ENCODE measurements around the gene ARHGAP24.
"Not testable (repeated sequence)": the region's sequence is repeated elsewhere in the genome, so short reads cannot be mapped to it uniquely, and the experiment has no call there.

The ARHGAP24 gene

DNA sequence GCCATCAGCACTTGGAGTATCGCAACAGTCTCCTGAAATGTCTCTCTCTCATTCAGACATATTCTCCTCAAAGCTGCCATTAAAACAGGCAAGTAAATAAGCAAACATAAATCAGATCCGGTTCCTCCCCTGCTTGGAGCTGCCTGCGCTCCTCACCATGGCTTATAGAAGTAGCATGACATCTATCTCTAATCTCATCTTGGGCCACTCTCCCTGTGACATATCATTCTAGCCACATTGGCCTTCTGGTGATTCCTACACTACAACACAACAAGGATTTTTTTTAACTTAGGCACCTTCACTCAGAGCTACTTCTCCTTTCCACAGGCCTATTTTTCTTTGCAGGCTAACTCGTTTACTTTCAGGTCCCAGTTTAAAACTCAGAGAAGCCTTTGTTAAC is 387.9 kb downstream of the ARHGAP24 start:
- no peak for DNase-seq (ENCODE audit: low read depth)

DNA sequence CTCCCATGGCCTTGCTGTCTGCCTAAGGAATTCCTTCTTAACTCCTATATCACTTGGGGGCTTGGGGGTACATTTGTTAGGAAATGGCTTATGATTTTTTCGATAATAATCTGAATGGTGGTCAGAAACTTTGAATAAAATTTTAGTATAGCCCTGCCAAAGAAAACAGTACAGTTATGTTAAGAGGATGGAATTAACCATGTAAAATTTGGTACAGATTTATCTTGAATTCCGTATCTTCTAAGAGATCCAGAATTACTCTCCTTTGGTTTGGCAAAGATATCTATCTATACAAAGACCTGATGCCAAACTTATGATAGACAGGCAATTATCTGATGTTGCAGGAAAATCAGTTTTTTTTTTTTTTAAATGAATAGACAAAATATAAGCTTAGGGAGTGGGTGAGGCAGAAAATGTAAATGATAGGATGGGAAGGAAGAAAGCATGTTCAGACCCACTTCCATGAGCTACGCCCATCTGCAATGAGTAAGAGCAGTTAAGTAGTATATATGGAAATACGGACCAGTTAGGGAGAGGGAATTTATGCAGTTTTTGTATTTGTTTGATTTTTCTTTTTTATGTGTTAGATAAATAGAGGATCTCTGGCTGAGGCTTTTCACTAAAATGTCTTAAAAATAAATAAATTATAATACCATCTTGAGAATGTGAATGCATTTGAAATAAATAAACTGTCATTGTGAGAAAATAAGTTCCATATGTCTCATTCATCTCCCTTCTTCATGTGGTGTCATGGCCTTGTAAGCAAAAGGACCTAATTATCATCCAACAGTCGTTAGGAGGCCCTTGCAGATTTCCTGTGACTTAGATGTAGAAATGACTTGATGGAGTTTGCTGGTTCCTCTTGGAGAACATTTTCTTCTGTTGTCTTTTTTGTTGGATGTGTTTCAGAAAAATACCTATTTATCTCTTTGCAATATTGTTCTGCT is 389.6 kb downstream of the ARHGAP24 start:
- no peak for DNase-seq (ENCODE audit: low read depth)

DNA sequence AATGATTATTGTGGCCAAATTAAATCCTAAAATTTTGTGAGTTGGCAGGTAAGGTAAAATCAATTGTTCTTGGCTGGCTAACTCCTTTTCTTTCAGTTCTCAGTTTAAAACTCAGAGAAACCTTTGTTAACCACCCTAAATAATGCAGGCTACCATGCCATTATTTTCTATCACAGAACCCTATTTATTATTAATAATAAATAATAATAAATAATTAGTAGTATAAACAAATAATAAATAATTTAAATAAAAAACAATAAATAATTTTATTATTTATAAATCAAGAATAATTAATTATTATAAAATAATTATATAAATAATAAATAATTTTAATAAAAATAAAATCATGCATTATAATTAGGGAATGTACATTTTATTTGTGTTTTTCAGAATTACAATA is 390.3 kb downstream of the ARHGAP24 start:
- no peak for DNase-seq (ENCODE audit: low read depth)

DNA sequence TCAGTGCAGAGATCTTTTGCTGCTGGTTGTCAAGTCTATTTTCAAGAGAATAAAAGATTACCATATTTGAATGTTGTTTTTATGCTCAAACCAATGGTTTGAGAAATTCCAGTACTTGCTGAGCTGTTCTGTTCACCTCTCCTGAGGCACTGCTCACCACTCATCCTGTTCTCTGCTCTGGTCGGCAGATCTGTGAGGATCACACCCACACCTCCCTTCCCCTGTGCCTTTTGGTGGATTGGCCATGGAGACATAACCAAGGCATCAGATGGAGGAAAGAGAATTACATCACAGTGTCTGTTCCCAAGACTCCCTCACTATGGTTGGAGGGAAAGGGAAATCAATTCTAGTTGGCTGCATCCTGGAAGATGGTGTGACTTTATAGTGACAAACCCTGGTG is 391.6 kb downstream of the ARHGAP24 start:
- DNase-seq (ENCODE audit: low read depth), result no peak

DNA sequence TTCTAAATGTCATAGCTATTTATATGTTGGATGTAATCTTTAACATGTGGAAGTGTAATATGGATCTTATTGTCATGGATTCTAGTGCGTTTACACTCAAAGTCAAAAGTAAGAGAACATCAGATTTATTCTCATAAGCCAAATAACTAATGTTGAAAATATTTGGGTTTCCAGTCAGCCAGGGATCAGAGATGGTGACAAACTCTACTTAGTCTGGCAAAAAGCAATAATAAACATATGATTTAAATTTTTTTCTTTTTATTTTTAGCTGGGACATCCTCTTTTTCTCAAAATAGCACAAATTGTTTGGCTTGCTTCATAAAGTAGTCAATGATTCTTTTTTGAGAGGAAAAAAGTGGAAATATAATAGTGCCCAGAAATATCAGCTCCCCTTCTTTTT is 392.3 kb downstream of the ARHGAP24 start:
- no peak for DNase-seq (ENCODE audit: low read depth)

DNA sequence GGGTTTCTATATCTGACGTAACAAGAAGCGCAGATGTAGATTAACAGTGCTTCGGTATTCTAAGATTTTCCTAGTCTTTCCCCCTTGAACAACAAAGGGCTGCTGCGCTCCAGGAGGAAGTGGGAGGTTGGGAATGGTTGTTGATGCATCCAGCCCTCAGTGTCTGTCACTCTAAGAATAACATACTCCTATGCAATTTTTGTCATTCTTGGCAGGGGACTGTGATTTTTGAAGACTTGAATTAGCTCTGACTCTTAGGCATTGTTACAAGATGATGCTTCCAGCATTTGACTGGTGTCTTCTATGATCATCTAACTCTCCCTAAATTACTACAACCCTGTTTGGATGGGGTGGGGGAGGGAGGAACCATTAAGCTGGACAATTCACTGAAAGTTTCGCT is 394.2 kb downstream of the ARHGAP24 start:
- DNase-seq (ENCODE audit: low read depth), result no peak

DNA sequence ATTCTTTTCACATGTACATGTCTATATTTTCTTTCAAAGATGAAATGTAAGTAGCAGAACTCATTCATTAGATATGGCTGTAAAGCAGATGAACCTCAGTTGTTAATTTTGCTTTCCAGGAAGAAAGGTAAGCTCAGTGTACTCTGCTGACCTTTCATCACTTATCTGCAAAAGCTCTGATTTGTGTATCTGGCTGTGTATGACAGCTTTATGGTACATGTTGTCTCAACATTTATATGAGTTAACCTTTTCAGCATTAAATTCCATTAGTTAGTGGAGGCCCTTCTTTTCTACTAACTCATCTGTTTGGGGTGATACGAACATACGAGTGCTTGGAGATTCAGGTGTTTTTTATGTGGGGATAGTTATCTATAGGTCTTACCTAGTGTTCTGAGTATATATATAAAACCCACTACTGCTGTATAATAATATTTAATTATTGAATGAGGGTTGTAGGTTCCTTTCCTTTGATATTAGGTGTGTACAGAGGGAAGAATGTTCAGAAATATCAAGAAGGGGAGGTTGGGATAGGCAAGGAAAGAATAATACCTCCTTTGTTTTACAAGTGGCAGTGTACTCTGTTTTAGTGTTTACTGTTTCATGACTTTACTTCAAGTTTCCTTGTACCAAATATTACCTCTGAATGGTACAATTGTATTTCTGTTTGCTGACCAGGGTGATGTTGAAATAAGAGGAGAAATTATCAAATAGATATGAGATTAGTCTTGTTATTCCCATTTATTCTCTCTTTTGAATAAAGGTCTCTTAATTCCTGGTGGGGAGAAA is 395.5 kb downstream of the ARHGAP24 start:
- no peak for DNase-seq (ENCODE audit: low read depth)

DNA sequence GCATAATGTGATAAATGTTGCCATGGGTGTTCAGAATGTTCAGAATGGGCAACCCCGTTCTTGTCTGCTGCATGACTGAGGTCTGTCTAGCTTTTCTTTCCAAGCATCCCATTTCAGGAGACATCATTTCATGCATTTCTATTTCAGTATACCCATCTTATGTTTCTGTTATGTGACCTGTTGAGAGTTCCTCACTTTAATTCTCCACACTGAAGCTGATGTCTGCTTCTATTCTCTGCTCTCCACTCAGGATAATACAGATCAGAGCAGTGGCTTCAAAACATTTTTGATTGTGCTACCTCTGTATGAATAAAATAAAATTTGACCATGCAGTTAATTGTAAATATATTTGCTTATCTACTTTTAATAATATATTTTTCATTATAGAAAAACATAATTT is 398.6 kb downstream of the ARHGAP24 start:
- no peak for DNase-seq (ENCODE audit: low read depth)

DNA sequence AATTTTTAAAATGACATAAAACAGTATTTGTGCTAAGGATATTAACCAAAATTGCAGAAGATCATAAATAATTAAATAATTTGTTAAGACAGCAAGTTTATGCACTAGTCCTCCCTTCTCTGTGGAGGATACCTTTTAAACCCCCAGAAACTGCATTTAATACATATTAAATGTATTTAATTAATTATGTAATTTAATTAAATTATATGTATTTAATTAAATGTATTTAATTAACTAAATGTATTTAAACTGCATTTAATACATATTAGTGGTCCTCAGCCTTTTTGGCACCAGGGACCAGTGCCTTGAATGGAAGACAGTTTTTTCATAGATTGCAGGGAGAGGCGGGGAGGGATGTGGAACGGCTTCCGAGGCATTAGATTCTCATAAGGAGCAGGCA is 404.6 kb downstream of the ARHGAP24 start:
- DNase-seq (ENCODE audit: low read depth), result no peak

DNA sequence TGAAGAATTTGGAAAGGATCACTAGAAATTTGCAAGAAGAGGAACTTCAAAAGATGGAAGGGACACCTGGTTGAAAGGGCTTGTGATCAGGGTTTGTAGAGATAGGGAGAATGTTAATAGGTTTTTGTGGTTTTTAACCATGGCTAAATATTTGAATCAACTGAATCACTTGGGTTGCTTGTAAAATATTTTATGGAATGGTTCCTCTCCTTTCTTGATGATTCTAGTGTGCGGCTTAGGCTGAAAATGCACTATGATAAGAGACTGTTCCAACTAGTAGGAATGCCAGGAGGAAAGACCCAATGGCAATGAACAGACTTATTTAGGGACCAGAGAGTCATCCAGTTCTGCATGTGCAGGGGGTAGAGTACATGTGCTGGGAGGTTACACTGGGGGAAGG is 408.2 kb downstream of the ARHGAP24 start:
- DNase-seq (ENCODE audit: low read depth), result no peak

DNA sequence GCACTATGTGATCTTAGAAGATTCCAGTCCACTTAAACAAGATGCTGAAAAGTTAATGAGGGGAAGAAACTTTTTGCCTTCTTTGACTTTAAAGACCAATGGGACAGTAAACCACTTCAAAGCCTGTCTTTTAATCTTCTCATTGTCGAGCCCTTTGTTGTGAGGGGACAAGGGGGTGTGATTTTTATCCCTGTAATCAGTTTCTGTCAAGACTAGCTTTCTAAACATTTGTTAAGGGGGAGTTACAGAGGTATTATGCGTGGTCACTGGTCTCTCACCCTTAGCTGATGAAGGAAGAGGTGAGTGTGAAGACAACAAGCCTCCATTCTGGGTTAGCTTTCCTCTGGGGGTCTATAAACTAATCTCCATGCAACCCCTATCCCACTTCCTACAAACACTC is 409.3 kb downstream of the ARHGAP24 start:
- no peak for DNase-seq (ENCODE audit: low read depth)

DNA sequence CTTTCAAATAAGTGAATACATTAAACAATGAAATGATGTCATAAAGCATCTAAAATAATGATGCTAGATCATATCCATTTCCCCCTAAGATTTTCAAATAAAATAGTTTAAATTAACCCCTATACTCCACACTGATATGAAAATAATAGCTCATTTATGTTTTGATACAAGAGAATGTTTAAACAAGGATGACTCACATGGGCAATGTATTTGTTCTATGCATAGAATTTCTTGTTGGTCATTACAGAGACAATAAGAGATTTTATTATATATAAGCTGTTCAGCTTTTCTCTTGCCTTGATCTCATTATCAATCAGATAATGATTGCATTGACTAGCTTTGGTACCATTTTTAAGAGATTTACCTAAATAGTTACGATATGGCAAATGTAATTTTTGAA is 411.7 kb downstream of the ARHGAP24 start:
- no peak for DNase-seq (ENCODE audit: low read depth)

DNA sequence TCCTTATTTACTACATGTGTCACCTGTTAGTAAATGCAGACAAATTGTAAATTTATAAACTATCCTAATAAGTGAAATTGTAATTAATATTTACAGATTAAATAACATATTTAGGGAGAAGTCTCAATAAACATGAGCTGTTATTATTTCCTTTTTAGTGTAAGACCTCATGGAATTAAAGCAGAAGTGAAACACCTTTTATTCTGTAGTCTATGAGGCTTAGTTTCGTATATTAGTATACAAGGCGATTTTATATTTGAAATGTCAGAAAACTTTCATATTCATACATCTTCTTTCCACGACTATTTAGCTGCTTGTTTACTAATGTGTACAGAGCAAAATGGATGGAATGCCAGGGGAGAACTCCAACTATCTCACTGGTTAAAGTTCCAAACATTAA is 414.4 kb downstream of the ARHGAP24 start:
- DNase-seq (ENCODE audit: low read depth), result no peak

DNA sequence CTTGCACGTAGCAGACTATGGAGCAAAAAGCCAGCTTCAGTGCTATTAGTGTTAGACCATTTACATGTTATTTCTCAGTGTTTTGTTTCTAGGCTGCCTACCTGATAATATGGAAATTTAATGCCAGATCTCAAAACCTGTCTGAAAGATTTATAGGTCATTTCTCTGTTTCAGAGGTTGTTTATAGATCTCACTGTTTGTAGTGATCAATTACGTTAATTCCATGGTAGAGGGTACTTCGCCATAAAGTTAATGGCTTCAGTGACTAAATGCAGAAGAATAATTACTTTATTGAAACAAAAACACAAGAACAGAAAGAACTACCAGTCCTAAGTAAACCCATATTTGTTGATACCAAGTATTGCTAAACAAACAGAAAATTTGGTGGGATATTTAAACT is 420.8 kb downstream of the ARHGAP24 start:
- no peak for DNase-seq (ENCODE audit: low read depth)

DNA sequence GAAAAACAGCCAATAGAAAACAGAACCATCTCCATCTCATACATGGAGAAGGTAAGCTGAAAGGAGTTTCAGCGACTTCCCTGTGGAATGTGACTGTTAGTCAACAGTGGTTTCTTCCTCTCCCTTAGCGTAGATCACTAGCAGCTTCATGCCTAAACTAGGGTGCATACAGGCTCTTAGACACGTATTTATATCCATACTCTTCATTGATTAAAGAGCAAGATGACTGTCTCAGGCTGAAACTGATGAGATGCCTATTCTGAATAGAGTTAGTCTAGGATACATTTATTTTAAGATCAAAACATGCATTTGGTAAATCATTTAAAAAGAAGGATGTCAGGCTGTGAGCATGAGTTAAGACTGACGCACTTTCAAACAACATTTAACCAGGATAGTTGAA is 423.3 kb downstream of the ARHGAP24 start:
- no peak for DNase-seq (ENCODE audit: low read depth)

DNA sequence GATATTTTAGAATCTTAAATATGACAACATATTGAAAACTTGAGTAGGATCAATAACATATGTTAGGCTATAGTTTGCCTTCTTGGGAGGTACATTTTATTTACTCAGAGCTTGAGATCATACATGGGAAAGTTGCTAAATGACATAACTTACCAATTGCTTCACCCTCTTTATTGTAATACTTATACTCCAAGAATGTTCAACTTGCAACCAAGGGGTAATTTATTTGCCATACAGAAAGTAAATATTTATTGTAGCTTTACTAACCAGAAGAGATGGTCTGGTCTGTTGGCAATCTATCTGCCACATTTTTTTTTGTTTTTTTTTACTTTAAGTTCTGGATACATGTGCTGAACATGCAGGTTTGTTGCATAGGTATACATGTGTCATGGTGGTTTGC is 426.6 kb downstream of the ARHGAP24 start:
- DNase-seq (ENCODE audit: low read depth), result no peak

DNA sequence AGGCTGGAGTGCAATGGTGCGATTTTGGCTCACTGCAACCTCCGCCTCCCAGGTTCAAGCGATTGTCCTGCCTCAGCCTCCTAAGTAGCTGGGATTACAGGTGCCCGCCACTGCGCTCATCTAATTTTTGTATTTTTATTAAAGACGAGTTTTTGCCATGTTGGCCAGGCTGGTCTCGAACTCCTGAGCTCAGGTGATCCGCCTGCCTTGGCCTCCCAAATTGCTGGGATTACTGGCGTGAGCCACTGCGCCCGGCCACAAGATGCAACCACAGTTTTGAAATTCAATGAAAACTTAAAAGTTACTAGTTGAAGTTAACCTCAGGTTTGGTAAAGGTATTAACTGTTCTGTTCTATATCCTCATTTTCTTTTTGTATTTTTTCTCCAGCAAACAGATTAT is 427.7 kb downstream of the ARHGAP24 start:
- not testable (repeated sequence) for DNase-seq (ENCODE audit: low read depth)

DNA sequence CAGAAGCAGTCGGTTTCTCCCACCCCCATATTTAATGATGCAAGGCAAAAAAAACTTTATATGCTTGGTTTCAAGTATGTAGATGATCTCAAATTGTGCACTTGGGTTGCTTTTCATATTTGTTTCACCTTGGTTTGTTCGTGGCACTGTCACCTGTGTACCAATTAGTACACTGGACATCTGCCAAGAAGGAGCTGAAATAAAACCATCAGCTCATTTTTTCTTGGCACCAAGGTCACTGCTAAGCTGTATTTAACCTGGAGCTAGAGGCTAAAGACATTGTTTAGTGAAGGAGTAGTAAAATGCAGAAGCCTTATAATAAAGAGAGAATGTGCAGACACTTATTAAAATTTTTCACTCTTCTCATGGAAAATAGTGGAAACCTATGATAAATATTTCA is 430.8 kb downstream of the ARHGAP24 start:
- no peak for DNase-seq (ENCODE audit: low read depth)

DNA sequence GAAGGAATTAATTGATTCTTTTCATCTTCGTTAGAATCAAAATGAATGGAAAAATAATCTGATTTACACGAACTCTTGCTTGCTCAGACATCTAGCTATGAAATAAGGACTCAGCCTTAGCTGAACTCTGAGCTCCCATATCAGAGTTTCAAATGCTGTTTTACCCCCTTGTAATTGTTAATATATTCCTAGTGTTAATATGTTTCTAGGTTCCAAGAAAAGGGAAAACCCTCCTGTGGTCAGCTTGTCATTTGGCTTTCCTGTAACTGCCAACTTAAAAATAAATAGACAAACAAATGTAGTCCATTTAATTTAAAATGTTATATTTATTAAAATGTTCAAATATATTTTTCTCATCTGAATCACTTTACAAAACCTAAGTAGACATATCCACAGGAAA is 432.1 kb downstream of the ARHGAP24 start:
- DNase-seq (ENCODE audit: low read depth), result no peak

DNA sequence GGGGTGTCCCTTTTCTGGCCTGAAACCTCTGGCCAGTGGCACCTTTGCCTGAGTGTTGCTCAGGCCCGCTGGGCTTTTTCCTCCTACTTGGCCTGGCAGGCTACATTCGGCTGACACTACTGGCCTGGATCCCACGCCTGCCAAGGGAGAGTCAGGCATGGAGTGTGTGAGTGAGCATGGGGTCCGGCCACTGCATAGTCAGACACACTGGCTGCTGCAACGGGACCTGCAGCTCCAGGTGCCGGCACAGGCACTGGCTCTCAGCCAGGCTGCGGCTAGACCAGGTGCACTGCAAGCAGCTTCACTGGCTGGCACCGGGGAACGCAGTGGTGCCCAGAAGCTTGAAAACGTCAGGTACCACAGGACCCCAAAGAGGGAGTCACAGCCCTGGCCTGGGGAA is 434.9 kb downstream of the ARHGAP24 start:
- no peak for DNase-seq (ENCODE audit: low read depth)

DNA sequence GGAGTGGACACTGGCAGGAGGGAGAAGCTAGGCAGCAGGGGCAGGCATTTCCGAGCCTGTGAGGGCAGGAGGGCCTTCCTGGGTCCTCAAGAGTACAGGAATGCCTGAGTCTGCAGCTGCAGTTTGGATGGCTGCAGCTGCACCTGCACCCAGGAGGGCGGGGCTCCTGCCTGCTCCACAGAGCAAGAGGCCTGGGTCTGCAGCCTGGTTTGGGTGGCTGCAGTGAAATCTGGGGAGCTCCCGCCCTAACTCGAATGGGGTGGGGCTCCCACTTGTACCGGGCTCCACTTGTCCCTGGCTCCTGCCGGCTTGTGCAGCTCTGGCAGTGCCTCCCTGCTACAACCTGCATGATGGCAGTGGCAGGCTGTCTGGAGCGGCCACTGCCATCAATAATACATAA is 436.0 kb downstream of the ARHGAP24 start:
- no peak for DNase-seq (ENCODE audit: low read depth)

DNA sequence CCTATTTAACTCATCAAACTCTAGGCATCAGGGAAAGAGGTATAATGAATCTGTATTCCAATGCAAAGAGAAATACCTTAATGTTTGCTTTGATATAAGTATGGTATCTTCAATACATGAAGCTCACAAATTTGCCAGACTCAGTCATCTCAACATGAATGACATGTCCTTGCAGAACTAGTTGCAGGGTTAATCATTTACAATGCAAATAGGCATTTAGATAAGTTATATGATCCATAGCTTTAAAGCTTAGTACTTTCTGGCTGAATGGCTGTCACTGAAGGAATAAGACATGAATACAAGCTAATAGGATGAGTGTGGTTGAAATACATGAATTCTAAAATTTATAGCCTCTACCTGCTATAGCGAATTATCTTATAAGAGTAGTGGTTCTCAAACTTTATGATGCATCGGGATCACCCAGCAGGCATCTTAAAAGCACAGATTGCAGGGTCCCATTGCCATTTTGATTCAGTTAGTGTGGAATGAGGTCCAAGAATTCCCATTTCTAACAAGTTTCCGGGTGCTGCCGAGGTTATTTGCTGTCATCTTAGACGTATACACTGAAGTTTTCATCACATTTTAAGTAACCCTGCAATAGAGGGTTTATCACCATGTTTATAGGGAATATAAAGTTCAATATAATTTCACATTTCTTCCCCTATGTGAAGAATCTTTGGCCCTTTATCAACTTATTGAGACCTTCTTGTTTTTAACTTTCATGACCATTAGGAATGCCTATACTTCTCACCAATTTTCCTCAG is 439.2 kb downstream of the ARHGAP24 start:
- no peak for DNase-seq (ENCODE audit: low read depth)

DNA sequence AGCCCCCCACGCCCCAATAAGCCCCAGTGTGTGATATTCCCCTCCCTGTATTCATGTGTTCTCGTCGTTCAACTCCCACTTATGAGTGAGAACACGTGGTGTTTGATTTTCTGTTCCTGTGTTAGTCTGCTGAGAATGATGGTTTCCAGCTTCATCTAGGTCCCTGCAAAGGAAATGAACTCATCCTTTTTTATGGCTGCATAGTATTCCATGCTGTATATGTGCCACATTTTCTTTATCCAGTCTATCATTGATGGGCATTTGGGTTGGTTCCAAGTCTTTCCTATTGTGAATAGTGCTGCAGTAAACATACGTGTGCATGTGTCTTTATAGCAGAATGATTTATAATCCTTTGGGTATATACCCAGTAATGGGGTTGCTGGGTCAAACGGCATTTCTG is 440.6 kb downstream of the ARHGAP24 start:
- not testable (repeated sequence) for DNase-seq (ENCODE audit: low read depth)

Data from activated gamma-delta T cell treated with anti-CD3 and anti-CD28 coated beads, Interleukin-2, amount 50 U/mL, for 16 hours (primary cell).